GM10248 (cell line): ENCODE measurements around the gene ZNF846.
"Not testable (repeated sequence)": the region's sequence is repeated elsewhere in the genome, so short reads cannot be mapped to it uniquely, and the experiment has no call there.

Experiments
- CTCF ChIA-PET: fragments of 300-600 bp; sonication (Branson Sonifier 250); formaldehyde crosslinking; extraction: SDS; loops from one replicate; lab custom pipeline; 2021; ENCODE audit warnings: antibody characterized with exemption; lab: Yijun Ruan, JAX
- POLR2A ChIA-PET: fragments of 350-650 bp; sonication (Branson Sonifier 250); formaldehyde crosslinking; extraction: SDS; loops from one replicate; lab custom pipeline; 2020; ENCODE audit warnings: antibody characterized with exemption; lab: Yijun Ruan, JAX
- DNase-seq: peaks from one replicate; pipeline ENCODE4 v3.0.0; 2012; ENCODE audit errors: extremely low spot score
- CTCF ChIP-seq: IDR thresholded peaks from 2 replicates; pipeline ENCODE4 v1.5.1; 2012; ENCODE audit warnings: mild to moderate bottlenecking, low read depth; ENCODE audit errors: extremely low read depth, missing control alignments, control extremely low read depth

The ZNF846 gene

GRCh38 chr19:9785367-9786331 lies 17.1 kb upstream of the ZNF846 start:
- CTCF ChIA-PET: no interaction called here
- DNase-seq: peak; percentile 96
- no peak for TF ChIP-seq CTCF
- POLR2A ChIA-PET: interaction anchor here (0.7 to 1.0 kb wide), 2 partner anchors 17 to 204 kb away, joined by 5 to 9 read pairs; partner anchors contain the start of gene ZNF846

GRCh38 chr19:9784163-9784496 lies 15.6 kb upstream of the ZNF846 start:
- CTCF ChIA-PET, DNase-seq: not testable (repeated sequence)
- POLR2A ChIA-PET: interaction anchor here (1.3 kb wide), 1 partner anchor 16 kb away, joined by 6 read pairs; the partner anchor contains the start of gene ZNF846

GRCh38 chr19:9782338-9782737 lies 13.8 kb upstream of the ZNF846 start:
- DNase-seq: no peak
- CTCF ChIA-PET: interaction anchor here (1.2 kb wide), 1 partner anchor 13 kb away, joined by 4 read pairs; no protein-coding TSS in a partner anchor
- POLR2A ChIA-PET: no interaction called here
- no peak for TF ChIP-seq CTCF

- TF ChIP-seq CTCF: no peak
- DNase-seq: no peak
- ChIA-PET CTCF (no interaction called here), POLR2A (no interaction called here)
Measured at GRCh38 chr19:9757544-9758501, 10.7 kb downstream of the ZNF846 start.

GRCh38 chr19:9752701-9753443 lies 15.7 kb downstream of the ZNF846 start:
- no peak for DNase-seq
- CTCF ChIA-PET: no interaction called here
- TF ChIP-seq CTCF: no peak
- POLR2A ChIA-PET: no interaction called here

- ChIA-PET POLR2A (no interaction called here), CTCF (interaction anchor here (1.0 kb wide), 1 partner anchor 52 kb away, joined by 3 read pairs; no protein-coding TSS in a partner anchor)
- TF ChIP-seq CTCF: no peak
- no peak for DNase-seq
Measured at GRCh38 chr19:9751446-9751845, 17.1 kb downstream of the ZNF846 start.
